NCI-H1694 (cell line): ENCODE data around the gene PIP5K1B.
"Not testable (repeated sequence)": the region's sequence is repeated elsewhere in the genome, so short reads cannot be mapped to it uniquely, and the experiment has no call there.

ENCODE experiments used
- DNase-seq: peaks from one replicate; lab custom pipeline; 2025; lab: John Stamatoyannopoulos, UW

The PIP5K1B gene

GRCh38 chr9:68955330-68955729, 250.3 kb downstream of the PIP5K1B start:
- DNase-seq: no peak

GRCh38 chr9:68957479-68957878, 252.4 kb downstream of the PIP5K1B start:
- DNase-seq: no peak

- no peak for DNase-seq
These were observed 256.5 kb downstream of the PIP5K1B start for GRCh38 chr9:68961587-68961986.

- DNase-seq: no peak
These were observed 258.4 kb downstream of the PIP5K1B start for GRCh38 chr9:68963416-68963815.

GRCh38 chr9:68964102-68964541, 259.1 kb downstream of the PIP5K1B start:
- no peak for DNase-seq

- no peak for DNase-seq
These were observed 259.7 kb downstream of the PIP5K1B start for GRCh38 chr9:68964765-68965164.

- DNase-seq: no peak
These were observed 261.5 kb downstream of the PIP5K1B start for GRCh38 chr9:68966496-68966944.

- no peak for DNase-seq
These were observed 262.8 kb downstream of the PIP5K1B start for GRCh38 chr9:68967800-68968199.

- DNase-seq: no peak
These were observed 264.5 kb downstream of the PIP5K1B start for GRCh38 chr9:68969538-68969937.

- no peak for DNase-seq
These were observed 265.1 kb downstream of the PIP5K1B start for GRCh38 chr9:68970151-68970550.

GRCh38 chr9:68973619-68974018, 268.6 kb downstream of the PIP5K1B start:
- DNase-seq: no peak

- DNase-seq: no peak
These were observed 269.4 kb downstream of the PIP5K1B start for GRCh38 chr9:68974431-68974830.

GRCh38 chr9:68974901-68975300, 269.9 kb downstream of the PIP5K1B start:
- no peak for DNase-seq

- no peak for DNase-seq
These were observed 270.5 kb downstream of the PIP5K1B start for GRCh38 chr9:68975365-68976043.

GRCh38 chr9:68978066-68978465, 273.0 kb downstream of the PIP5K1B start:
- DNase-seq: no peak

GRCh38 chr9:68978501-68978900, 273.5 kb downstream of the PIP5K1B start:
- no peak for DNase-seq

- DNase-seq: no peak
These were observed 274.7 kb downstream of the PIP5K1B start for GRCh38 chr9:68979538-68980314.

GRCh38 chr9:68980341-68980914, 275.4 kb downstream of the PIP5K1B start:
- no peak for DNase-seq

GRCh38 chr9:68981789-68982188, 276.7 kb downstream of the PIP5K1B start:
- no peak for DNase-seq

- DNase-seq: no peak
These were observed 278.0 kb downstream of the PIP5K1B start for GRCh38 chr9:68983008-68983411.

- DNase-seq: no peak
These were observed 278.7 kb downstream of the PIP5K1B start for GRCh38 chr9:68983522-68984424.

GRCh38 chr9:68986949-68987348, 281.9 kb downstream of the PIP5K1B start:
- not testable (repeated sequence) for DNase-seq
